ENCODE data around the gene CAAP1. TPM values are rescaled to one million over a fixed set of nuclear protein-coding genes. Genes with fewer than 3 reads are reported as not detected.

Gene CAAP1
- total RNA-seq, 3 donors from 2014 or later, result 22.2 to 34.5 (median 23.7) TPM

DNA sequence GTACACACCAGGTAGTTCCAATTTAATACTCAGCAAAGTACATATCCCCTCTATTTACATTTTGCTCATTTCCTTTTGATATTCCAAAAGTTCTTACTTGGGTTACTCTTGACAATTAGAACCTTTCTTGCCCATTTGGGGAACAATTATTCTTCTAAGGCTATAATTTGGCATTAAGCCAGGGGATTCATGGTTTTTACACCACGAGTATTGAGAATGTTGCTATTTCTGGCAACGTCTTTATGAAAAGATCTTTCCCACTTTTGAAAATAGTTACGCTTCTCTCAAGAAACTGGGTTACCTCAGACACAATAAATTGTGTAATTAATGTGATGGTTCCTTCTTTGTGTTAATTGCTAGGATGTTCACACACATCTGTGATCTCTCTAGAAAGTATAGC lies 11.5 kb upstream of the CAAP1 start:
- TF ChIP-seq, protein P1, sequence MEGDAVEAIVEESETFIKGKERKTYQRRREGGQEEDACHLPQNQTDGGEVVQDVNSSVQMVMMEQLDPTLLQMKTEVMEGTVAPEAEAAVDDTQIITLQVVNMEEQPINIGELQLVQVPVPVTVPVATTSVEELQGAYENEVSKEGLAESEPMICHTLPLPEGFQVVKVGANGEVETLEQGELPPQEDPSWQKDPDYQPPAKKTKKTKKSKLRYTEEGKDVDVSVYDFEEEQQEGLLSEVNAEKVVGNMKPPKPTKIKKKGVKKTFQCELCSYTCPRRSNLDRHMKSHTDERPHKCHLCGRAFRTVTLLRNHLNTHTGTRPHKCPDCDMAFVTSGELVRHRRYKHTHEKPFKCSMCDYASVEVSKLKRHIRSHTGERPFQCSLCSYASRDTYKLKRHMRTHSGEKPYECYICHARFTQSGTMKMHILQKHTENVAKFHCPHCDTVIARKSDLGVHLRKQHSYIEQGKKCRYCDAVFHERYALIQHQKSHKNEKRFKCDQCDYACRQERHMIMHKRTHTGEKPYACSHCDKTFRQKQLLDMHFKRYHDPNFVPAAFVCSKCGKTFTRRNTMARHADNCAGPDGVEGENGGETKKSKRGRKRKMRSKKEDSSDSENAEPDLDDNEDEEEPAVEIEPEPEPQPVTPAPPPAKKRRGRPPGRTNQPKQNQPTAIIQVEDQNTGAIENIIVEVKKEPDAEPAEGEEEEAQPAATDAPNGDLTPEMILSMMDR (IDR thresholded peaks at IDR 0.05), result no peak
- no peaks in the 10 kb centered on the region for H3K4me1 ChIP-seq (ENCODE audit: low read depth)
- intact Hi-C loops (cut with DNase I, micrococcal nuclease), result no loop called here
- ATAC-seq (no peak), DNase-seq (no peak)
- H3K9me3 ChIP-seq, result no peaks in the 10 kb centered on the region
- peaks cover 5% of the 10 kb centered on the region for H3K36me3 ChIP-seq (ENCODE audit: low read depth)
- no peak overlapping the region for H3K4me3 ChIP-seq

DNA sequence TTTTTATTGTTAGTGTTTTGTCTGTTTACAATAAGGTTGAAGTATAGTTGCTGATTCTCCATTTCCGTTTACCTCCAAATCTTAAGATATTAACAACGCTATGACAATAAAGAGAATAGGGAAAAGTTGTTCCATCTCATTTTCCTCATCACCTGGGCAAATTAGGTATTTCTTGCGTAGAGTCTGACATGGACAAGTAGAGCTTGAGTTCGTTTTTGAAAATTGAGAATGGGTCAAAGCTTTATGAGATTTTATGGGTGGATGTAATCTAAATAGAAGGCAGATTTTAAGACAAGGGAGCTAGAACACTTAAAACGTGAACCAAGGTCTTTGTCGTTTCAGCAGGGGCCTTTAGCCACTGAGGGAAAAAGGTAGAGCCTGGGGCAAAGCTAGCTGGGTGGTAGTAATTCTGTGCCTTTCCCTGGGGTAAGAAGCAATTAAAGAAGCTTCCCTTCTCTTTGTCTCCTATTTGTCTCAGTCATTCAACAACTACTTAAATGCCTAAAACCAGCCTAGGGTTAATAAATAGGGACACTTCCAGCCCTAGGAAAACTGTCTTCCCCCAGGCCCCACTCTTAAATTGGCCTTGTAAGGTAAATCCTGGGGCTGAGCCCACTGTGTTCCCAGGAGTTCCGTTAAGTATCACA lies 551 bp upstream of the CAAP1 start:
- Histone ChIP-seq H3K4me1 (ENCODE audit: low read depth) (peaks cover 13% of the 10 kb centered on the region), H3K4me3 (peak overlapping the region; percentile 66), H3K9me3 (peaks cover 8% of the 10 kb centered on the region), H3K36me3 (ENCODE audit: low read depth) (no peaks in the 10 kb centered on the region)
- no peak for ATAC-seq
- TF ChIP-seq, protein P1 (IDR thresholded peaks at IDR 0.05), result no peak
- no peak for DNase-seq
- intact Hi-C loops (cut with DNase I, micrococcal nuclease), result loop anchor here in 1 of 2 donors (5.0 kb wide), 1 partner anchor 54 kb away; the partner anchor contains the start of gene PLAA

DNA sequence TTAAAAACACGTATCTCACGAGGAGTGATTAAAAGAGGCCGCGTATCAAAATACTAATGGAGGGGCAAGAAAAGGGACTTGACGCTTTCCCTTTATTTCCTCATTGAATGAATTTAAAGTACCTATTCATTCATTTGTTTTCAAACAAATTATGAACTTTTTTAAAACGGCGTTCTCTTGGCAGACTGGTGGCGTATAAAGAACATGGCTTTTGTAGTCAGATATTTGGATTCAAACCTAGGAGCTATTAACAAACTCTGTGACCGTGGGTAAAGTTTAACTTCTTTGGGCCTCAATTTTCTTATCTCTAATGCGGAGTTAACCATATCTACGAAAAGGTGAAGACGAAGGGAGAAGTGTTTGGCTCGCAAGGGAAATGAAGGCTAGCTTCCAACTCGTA lies 876 bp downstream of the CAAP1 start:
- TF ChIP-seq, protein P1 (IDR thresholded peaks at IDR 0.05), result no peak
- ATAC-seq, result no peak
- H3K4me1 ChIP-seq (ENCODE audit: low read depth), result peaks cover 13% of the 10 kb centered on the region
- intact Hi-C loops (cut with DNase I, micrococcal nuclease), result loop anchor here in 1 of 2 donors (5.0 kb wide), 1 partner anchor 56 kb away; the partner anchor contains the start of gene PLAA
- DNase-seq, result no peak
- no peaks in the 10 kb centered on the region for H3K36me3 ChIP-seq (ENCODE audit: low read depth)
- peak overlapping the region; percentile 66 for H3K4me3 ChIP-seq
- peaks cover 8% of the 10 kb centered on the region for H3K9me3 ChIP-seq

- DNase-seq (no peak), ATAC-seq (no peak)
- H3K9me3 ChIP-seq, result no peaks in the 10 kb centered on the region
- no peaks in the 10 kb centered on the region for H3K36me3 ChIP-seq (ENCODE audit: low read depth)
- TF ChIP-seq, protein P1 (IDR thresholded peaks at IDR 0.05), result no peak
- intact Hi-C loops (cut with DNase I, micrococcal nuclease), result no loop called here
- peaks cover 9% of the 10 kb centered on the region for H3K4me1 ChIP-seq (ENCODE audit: low read depth)
- H3K4me3 ChIP-seq, result no peak overlapping the region
Measured at GRCh38 chr9:26888271-26888670, 4.3 kb downstream of the CAAP1 start.

- no peaks in the 10 kb centered on the region for H3K4me1 ChIP-seq (ENCODE audit: low read depth)
- ATAC-seq, result no peak
- no peak overlapping the region for H3K4me3 ChIP-seq
- TF ChIP-seq, protein P1 (IDR thresholded peaks at IDR 0.05), result no peak
- no peaks in the 10 kb centered on the region for H3K36me3 ChIP-seq (ENCODE audit: low read depth)
- no peak for DNase-seq
- intact Hi-C loops (cut with DNase I, micrococcal nuclease), result no loop called here
- peaks cover 5% of the 10 kb centered on the region for H3K9me3 ChIP-seq
Measured at GRCh38 chr9:26882154-26882553, 10.4 kb downstream of the CAAP1 start.
